SK-N-SH (cell line): ENCODE data around the gene KANK4. TPM values are rescaled to one million over a fixed set of nuclear protein-coding genes. Genes with fewer than 3 reads are reported as not detected.

Experiments
- CTCF ChIA-PET: fragments of 300-600, 350-600 bp; formaldehyde crosslinking; extraction: SDS; loops from one replicate; lab custom pipeline; 2021; lab: Yijun Ruan, JAX
- POLR2A ChIA-PET: fragments of 350-600 bp; sonication (Branson Sonifier 250); formaldehyde crosslinking; extraction: SDS; loops from one replicate; lab custom pipeline; 2020; ENCODE audit warnings: antibody characterized with exemption, inconsistent platforms; lab: Yijun Ruan, JAX
- DNase-seq: peaks from one replicate; pipeline ENCODE4 v3.0.0; 2012
- H2AFZ ChIP-seq: fragments of 200-600 bp; sonication (generic); 2 replicates; pipeline ENCODE4 v1.8.1; 2016; ENCODE audit warnings: antibody characterized with exemption, mild to moderate bottlenecking, low read depth
- H3F3A ChIP-seq: fragments of 200-600 bp; sonication (generic); replicated peaks from 2 replicates; pipeline ENCODE3; 2016; ENCODE audit warnings: antibody characterized with exemption, mild to moderate bottlenecking; ENCODE audit not compliant: insufficient read depth
- H3K27ac ChIP-seq, 2 experiments: fragments of 200-500 bp in 1 of 2; fragments of 200-600 bp in 1 of 2; sonication (Bioruptor generic) in 1 of 2; sonication (generic), shearing (Covaris generic) in 1 of 2; 2 replicates each; pipeline versions ENCODE4 v1.5.1 to v1.6.1; 2014 to 2016; ENCODE audit warnings: low read depth in 2 of 2, inconsistent platforms in 1 of 2, low read length in 1 of 2, mild to moderate bottlenecking in 1 of 2, mixed read lengths in 1 of 2
- H3K27me3 ChIP-seq: fragments of 200-600 bp; sonication (generic), shearing (Covaris generic); 2 replicates; pipeline ENCODE4 v1.6.1; 2016; ENCODE audit warnings: mixed run types; ENCODE audit not compliant: insufficient read depth
- H3K36me3 ChIP-seq, 2 experiments: fragments of 200-500 bp in 1 of 2; fragments of 200-600 bp in 1 of 2; sonication (Bioruptor generic) in 1 of 2; sonication (generic) in 1 of 2; replicated peaks in 1 of 2; 2 replicates each; pipeline versions ENCODE3 to v1.5.1; 2014 to 2016; ENCODE audit warnings: low read length in 1 of 2, mild to moderate bottlenecking in 1 of 2; ENCODE audit not compliant: insufficient read depth in 2 of 2, control insufficient read depth in 1 of 2
- H3K4me1 ChIP-seq, 2 experiments: fragments of 200-500 bp in 1 of 2; fragments of 200-600 bp in 1 of 2; sonication (Bioruptor generic) in 1 of 2; sonication (generic), shearing (Covaris generic) in 1 of 2; 2 replicates each; pipeline versions ENCODE4 v1.5.1 to v1.6.1; 2014 to 2016; ENCODE audit warnings: low read depth in 1 of 2, low read length in 1 of 2, mixed run types in 1 of 2; ENCODE audit not compliant: insufficient read depth in 2 of 2, control insufficient read depth in 1 of 2
- H3K4me2 ChIP-seq: fragments of 200-600 bp; sonication (generic), shearing (Covaris generic); 2 replicates; pipeline ENCODE4 v1.6.1; 2017; ENCODE audit warnings: mixed run types
- H3K4me3 ChIP-seq, 2 experiments: fragments of 200-500 bp in 1 of 2; fragments of 200-600 bp in 1 of 2; sonication (Bioruptor generic) in 1 of 2; sonication (generic), shearing (Covaris generic) in 1 of 2; 2 replicates each; pipeline versions ENCODE4 v1.5.1 to v1.8.1; 2014 to 2016; ENCODE audit warnings: low read depth in 2 of 2, inconsistent platforms in 1 of 2, low read length in 1 of 2, mild to moderate bottlenecking in 1 of 2, mixed read lengths in 1 of 2, moderate library complexity in 1 of 2
- H3K79me2 ChIP-seq: fragments of 200-600 bp; sonication (generic); 2 replicates; pipeline ENCODE4 v1.8.1; 2017; ENCODE audit warnings: mild to moderate bottlenecking; ENCODE audit not compliant: insufficient read depth
- H3K9ac ChIP-seq: fragments of 200-600 bp; sonication (generic); 2 replicates; pipeline ENCODE4 v1.6.1; 2017; ENCODE audit warnings: mixed run types
- H3K9me2 ChIP-seq: fragments of 200-600 bp; sonication (generic); 2 replicates; pipeline ENCODE4 v1.6.1; 2017; ENCODE audit warnings: mixed run types
- H3K9me3 ChIP-seq: fragments of 200-600 bp; sonication (generic); 2 replicates; pipeline ENCODE4 v1.6.1; 2017; ENCODE audit warnings: mixed run types, mild to moderate bottlenecking, moderate library complexity
- H4K20me1 ChIP-seq: fragments of 200-600 bp; sonication (generic); 2 replicates; pipeline ENCODE4 v1.6.1; 2017; ENCODE audit warnings: mild to moderate bottlenecking, mixed run types; ENCODE audit not compliant: insufficient read depth
- ELF1 ChIP-seq: IDR thresholded peaks from 2 replicates; pipeline ENCODE4 v1.4.0; 2012
- EZH2phosphoT487 ChIP-seq: fragments of 200-600 bp; sonication (generic); IDR thresholded peaks from 2 replicates; pipeline ENCODE4 v1.6.1; 2017; ENCODE audit warnings: low read depth, mixed run types, mild to moderate bottlenecking, antibody characterized with exemption, moderate library complexity, borderline replicate concordance
- FOSL2 ChIP-seq: IDR thresholded peaks from 2 replicates; pipeline ENCODE4 v1.4.0; 2012; ENCODE audit warnings: low read depth, mild to moderate bottlenecking, moderate library complexity, borderline replicate concordance
- GATA2 ChIP-seq: sonication (generic); formaldehyde crosslinking; IDR thresholded peaks from 2 replicates; pipeline ENCODE4 v1.5.0; 2020; ENCODE audit warnings: mild to moderate bottlenecking, missing genetic modification reagents
- JUND ChIP-seq: IDR thresholded peaks from 2 replicates; pipeline ENCODE4 v1.4.0; 2012
- NFIC ChIP-seq: IDR thresholded peaks from 2 replicates; pipeline ENCODE4 v1.4.0; 2012; ENCODE audit warnings: borderline replicate concordance
- PBX3 ChIP-seq: IDR thresholded peaks from 2 replicates; pipeline ENCODE4; 2012
- POLR2AphosphoS5 ChIP-seq: IDR thresholded peaks from 2 replicates; pipeline ENCODE4 v1.6.1; 2012; ENCODE audit warnings: low read depth, low read length
- RAD21 ChIP-seq: IDR thresholded peaks from 2 replicates; pipeline ENCODE4 v1.6.1; 2012; ENCODE audit warnings: mild to moderate bottlenecking, low read length
- RCOR1 ChIP-seq: fragments of 150-350 bp; IDR thresholded peaks from 2 replicates; pipeline ENCODE4 v1.6.1; 2017; ENCODE audit warnings: antibody characterized with exemption, low read length
- REST ChIP-seq: IDR thresholded peaks from 2 replicates; pipeline ENCODE4 v1.6.1; 2012; ENCODE audit warnings: mild to moderate bottlenecking, low read depth, low read length, moderate library complexity
- RXRA ChIP-seq: IDR thresholded peaks from 2 replicates; pipeline ENCODE4 v1.4.0; 2012; ENCODE audit warnings: low read depth, mild to moderate bottlenecking, borderline replicate concordance
- SIN3A ChIP-seq: IDR thresholded peaks from 2 replicates; pipeline ENCODE4 v1.6.1; 2012; ENCODE audit warnings: low read depth, mild to moderate bottlenecking, low read length, moderate library complexity, borderline replicate concordance
- SMC3 ChIP-seq: IDR thresholded peaks from 2 replicates; pipeline ENCODE4 v1.6.1; 2012; ENCODE audit warnings: low read depth, low read length, improper control_type of control experiment
- TAF1 ChIP-seq: IDR thresholded peaks from 2 replicates; pipeline ENCODE4 v1.6.1; 2012; ENCODE audit warnings: low read depth, mild to moderate bottlenecking, low read length, moderate library complexity, borderline replicate concordance
- TCF12 ChIP-seq: IDR thresholded peaks from 2 replicates; pipeline ENCODE4 v1.4.0; 2012
- USF1 ChIP-seq: IDR thresholded peaks from 2 replicates; pipeline ENCODE4 v1.4.0; 2012; ENCODE audit warnings: low read depth, borderline replicate concordance
- USF2 ChIP-seq: fragments of 150-350 bp; IDR thresholded peaks from 2 replicates; pipeline ENCODE4 v1.6.1; 2017; ENCODE audit warnings: antibody characterized with exemption, low read length, low read depth, borderline replicate concordance
- YY1 ChIP-seq: IDR thresholded peaks from 2 replicates; pipeline ENCODE4 v1.4.0; 2012; ENCODE audit warnings: low read depth, mild to moderate bottlenecking
- ZBTB33 ChIP-seq: IDR thresholded peaks from 2 replicates; pipeline ENCODE4 v1.4.0; 2012; ENCODE audit warnings: low read depth, borderline replicate concordance
- WGBS: methylation state at CpG from one replicate; pipeline ENCODE4 v1.1.6; 2017; ENCODE audit warnings: low lambda C conversion rate; 5-methylcytosine and 5-hydroxymethylcytosine counted together
- polyA plus RNA-seq, 3 experiments: library from polyadenylated mRNA; depleted of rRNA; stranded (reverse); fragments of >200 nt; gene quantifications; 2 replicates each; pipeline ENCODE4 v1.2.3, GENCODE V29; 2012

Gene KANK4
- polyA plus RNA-seq, 1 of the 3 experiments (the other 2 are of a cell fraction): not detected

GRCh38 chr1:62209931-62210595 is 109.2 kb downstream of the KANK4 start:
- Histone ChIP-seq H3K9ac (no peak overlapping the region), H3K79me2 (no peaks in the 10 kb centered on the region), H3K27me3 (no peaks in the 10 kb centered on the region), H3F3A (no peaks in the 10 kb centered on the region), H3K27ac (no peak overlapping the region), H3K36me3 (no peaks in the 10 kb centered on the region), H3K9me3 (no peaks in the 10 kb centered on the region), H3K4me2 (no peak overlapping the region), H3K4me1 (no peaks in the 10 kb centered on the region), H2AFZ (no peak overlapping the region), H4K20me1 (no peaks in the 10 kb centered on the region), H3K9me2 (no peaks in the 10 kb centered on the region), H3K4me3 (no peak overlapping the region)
- DNase-seq: no peak
- WGBS: 31% methylated on average over 1 of the region's 1 CpG
- POLR2A ChIA-PET: no interaction called here
- CTCF ChIA-PET: interaction anchor here (1.1 kb wide), 1 partner anchor 11 kb away, joined by 3 read pairs; no protein-coding TSS in a partner anchor
- no peak for TF ChIP-seq TAF1
- no peak for TF ChIP-seq TCF12
- no peak for TF ChIP-seq PBX3
- no peak for TF ChIP-seq FOSL2
- no peak for TF ChIP-seq SMC3
- TF ChIP-seq SIN3A: no peak
- TF ChIP-seq YY1: no peak
- no peak for TF ChIP-seq NFIC
- no peak for TF ChIP-seq EZH2phosphoT487
- TF ChIP-seq ZBTB33: no peak
- no peak for TF ChIP-seq JUND
- TF ChIP-seq RAD21: no peak
- TF ChIP-seq, all 33 proteins: peak for 0

GRCh38 chr1:62208970-62209369 is 110.3 kb downstream of the KANK4 start:
- H3K9me2 ChIP-seq: no peaks in the 10 kb centered on the region
- DNase-seq: no peak
- H3F3A ChIP-seq: no peaks in the 10 kb centered on the region
- no peaks in the 10 kb centered on the region for H3K4me1 ChIP-seq
- H3K9me3 ChIP-seq: no peaks in the 10 kb centered on the region
- H3K4me3 ChIP-seq: no peak overlapping the region
- no peak overlapping the region for H3K27ac ChIP-seq
- no peaks in the 10 kb centered on the region for H3K79me2 ChIP-seq
- POLR2A ChIA-PET: no interaction called here
- CTCF ChIA-PET: interaction anchor here (0.7 to 0.9 kb wide), 2 partner anchors 33 to 74 kb away, joined by 3 read pairs; no protein-coding TSS in a partner anchor
- no peak overlapping the region for H3K9ac ChIP-seq
- no peak overlapping the region for H3K4me2 ChIP-seq
- no peak overlapping the region for H2AFZ ChIP-seq
- H3K27me3 ChIP-seq: no peaks in the 10 kb centered on the region
- no peaks in the 10 kb centered on the region for H3K36me3 ChIP-seq
- 35% methylated on average over 1 of the region's 1 CpG for WGBS
- no peaks in the 10 kb centered on the region for H4K20me1 ChIP-seq
- TF ChIP-seq REST: no peak
- no peak for TF ChIP-seq GATA2
- no peak for TF ChIP-seq TAF1
- TF ChIP-seq SMC3: no peak
- TF ChIP-seq USF1: no peak
- no peak for TF ChIP-seq RCOR1
- no peak for TF ChIP-seq USF2
- TF ChIP-seq POLR2AphosphoS5: no peak
- TF ChIP-seq RXRA: no peak
- TF ChIP-seq ELF1: no peak
- no peak for TF ChIP-seq JUND
